Muscle of leg (tissue), 11 donors: ENCODE data around the gene CSMD2. TPM values are rescaled to one million over a fixed set of nuclear protein-coding genes. Genes with fewer than 3 reads are reported as not detected.

Source experiments
- DNase-seq: peaks from one replicate; pipeline ENCODE4 v3.0.0; 2013
- H3K27ac ChIP-seq: one replicate; pipeline ENCODE4 v1.5.1; 2013; ENCODE audit warnings: mild to moderate bottlenecking, low read length, control low read depth
- H3K27me3 ChIP-seq: one replicate; pipeline ENCODE4 v1.6.1; 2013; ENCODE audit warnings: low read length; ENCODE audit not compliant: control insufficient read depth, insufficient read depth
- H3K36me3 ChIP-seq: one replicate; pipeline ENCODE4 v1.6.1; 2013; ENCODE audit warnings: low read length; ENCODE audit not compliant: control insufficient read depth, insufficient read depth
- H3K4me1 ChIP-seq: one replicate; pipeline ENCODE4 v1.6.1; 2013; ENCODE audit warnings: low read length; ENCODE audit not compliant: control insufficient read depth, insufficient read depth
- H3K4me3 ChIP-seq: one replicate; pipeline ENCODE4 v1.5.1; 2013; ENCODE audit warnings: low read length, control low read depth
- H3K9me3 ChIP-seq: replicated peaks from 2 replicates; pipeline ENCODE4 v1.6.1; 2013; ENCODE audit warnings: low read depth, low read length; ENCODE audit not compliant: control insufficient read depth
- WGBS: methylation state at CpG from one replicate; pipeline ENCODE4 v1.1.5; 2013; ENCODE audit warnings: missing lambda C conversion rate; ENCODE audit not compliant: insufficient coverage; 5-methylcytosine and 5-hydroxymethylcytosine counted together
- polyA plus RNA-seq, 8 donors: library from polyadenylated mRNA; unstranded; fragments of 120-200 nt; gene quantifications; one replicate each; pipeline versions ENCODE4 v1.2.1 to v1.2.3, GENCODE V29; 2013; ENCODE audit warnings: inconsistent platforms in 1 of 8, low replicate concordance in 1 of 8; ENCODE audit not compliant: insufficient read length in 8 of 8, insufficient read depth in 1 of 8
- total RNA-seq: library from RNA; stranded (reverse); fragments of 120-200 nt; gene quantifications from one replicate; pipeline ENCODE4 v1.2.4, GENCODE V29; 2013

CSMD2 gene
- total and polyA plus RNA-seq, 9 donors, result 0.27 to 1.6 (median 0.52) TPM

- Histone ChIP-seq H3K36me3 (no peaks in the 10 kb centered on the region), H3K4me3 (no peak overlapping the region), H3K9me3 (no peaks in the 10 kb centered on the region), H3K27ac (no peak overlapping the region), H3K4me1 (no peaks in the 10 kb centered on the region), H3K27me3 (no peaks in the 10 kb centered on the region)
- no CpG with 5 or more reads among the region's 1 CpG for WGBS
- DNase-seq, result no peak
These were observed 374.5 kb downstream of the CSMD2 start for GRCh38 chr1:33790577-33790976.

- WGBS, result 64% methylated on average over 3 of the region's 3 CpGs
- H3K36me3 ChIP-seq, result no peaks in the 10 kb centered on the region
- no peaks in the 10 kb centered on the region for H3K27me3 ChIP-seq
- no peak overlapping the region for H3K27ac ChIP-seq
- no peak overlapping the region for H3K4me3 ChIP-seq
- no peaks in the 10 kb centered on the region for H3K9me3 ChIP-seq
- no peak for DNase-seq
- H3K4me1 ChIP-seq, result no peaks in the 10 kb centered on the region
These were observed 380.2 kb downstream of the CSMD2 start for GRCh38 chr1:33784876-33785275.

DNA sequence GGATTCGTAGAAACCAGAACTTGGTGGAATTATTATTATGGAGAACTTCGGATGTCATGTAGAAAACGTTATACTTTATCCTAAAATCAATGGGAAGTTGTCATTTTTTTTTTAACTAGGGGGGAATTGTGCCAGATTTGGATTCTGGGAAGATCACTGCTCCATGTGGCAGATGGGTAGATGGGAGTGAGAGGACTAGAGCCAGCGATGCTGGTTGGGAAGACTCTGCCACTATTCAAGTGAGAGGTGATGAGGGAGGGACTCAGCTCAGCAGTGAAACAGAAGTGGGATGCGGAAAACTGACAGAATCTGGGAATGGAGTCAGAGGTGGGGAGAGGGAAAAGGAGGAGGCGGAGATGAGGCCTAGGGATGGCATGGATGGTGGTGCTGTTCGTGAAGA, 382.3 kb downstream of the CSMD2 start:
- no peaks in the 10 kb centered on the region for H3K4me1 ChIP-seq
- no peak overlapping the region for H3K4me3 ChIP-seq
- no peaks in the 10 kb centered on the region for H3K9me3 ChIP-seq
- DNase-seq, result no peak
- WGBS, result 97% methylated on average over 5 of the region's 7 CpGs
- H3K27ac ChIP-seq, result no peak overlapping the region
- no peaks in the 10 kb centered on the region for H3K36me3 ChIP-seq
- no peaks in the 10 kb centered on the region for H3K27me3 ChIP-seq

- Histone ChIP-seq H3K4me1 (no peaks in the 10 kb centered on the region), H3K9me3 (no peaks in the 10 kb centered on the region), H3K36me3 (no peaks in the 10 kb centered on the region), H3K27me3 (no peaks in the 10 kb centered on the region), H3K4me3 (no peak overlapping the region), H3K27ac (no peak overlapping the region)
- no CpG with 5 or more reads among the region's 2 CpGs for WGBS
- no peak for DNase-seq
These were observed 383.4 kb downstream of the CSMD2 start for GRCh38 chr1:33781652-33782051.

- DNase-seq, result no peak
- WGBS, result 56% methylated on average over 2 of the region's 4 CpGs
- Histone ChIP-seq H3K27ac (no peak overlapping the region), H3K27me3 (peaks cover 2% of the 10 kb centered on the region), H3K9me3 (no peaks in the 10 kb centered on the region), H3K36me3 (no peaks in the 10 kb centered on the region), H3K4me3 (no peak overlapping the region), H3K4me1 (no peaks in the 10 kb centered on the region)
These were observed 387.7 kb downstream of the CSMD2 start for GRCh38 chr1:33777337-33777736.

DNA sequence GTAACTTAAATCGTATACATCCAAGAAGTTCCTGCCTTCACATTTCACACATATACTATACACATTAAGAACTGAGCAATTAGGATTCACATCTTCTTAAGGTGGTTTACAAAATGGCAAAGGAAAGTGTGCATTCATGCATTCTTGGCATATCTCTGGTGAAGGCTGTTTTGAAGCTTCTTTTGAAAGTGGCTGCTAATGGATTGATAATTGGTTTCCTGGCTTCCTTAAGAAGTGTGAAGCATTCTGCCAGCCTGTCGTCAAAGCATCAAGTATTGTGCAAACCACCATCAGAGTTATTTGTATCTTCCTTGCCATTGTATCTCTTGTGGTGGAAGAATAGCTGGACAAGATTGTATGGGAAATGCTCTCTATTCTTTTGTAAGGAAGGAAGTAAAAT, 396.2 kb downstream of the CSMD2 start:
- WGBS, result no CpG with 5 or more reads among the region's 2 CpGs
- no peaks in the 10 kb centered on the region for H3K4me1 ChIP-seq
- H3K9me3 ChIP-seq, result no peaks in the 10 kb centered on the region
- no peak overlapping the region for H3K27ac ChIP-seq
- DNase-seq, result no peak
- H3K27me3 ChIP-seq, result no peaks in the 10 kb centered on the region
- no peaks in the 10 kb centered on the region for H3K36me3 ChIP-seq
- H3K4me3 ChIP-seq, result no peak overlapping the region

DNA sequence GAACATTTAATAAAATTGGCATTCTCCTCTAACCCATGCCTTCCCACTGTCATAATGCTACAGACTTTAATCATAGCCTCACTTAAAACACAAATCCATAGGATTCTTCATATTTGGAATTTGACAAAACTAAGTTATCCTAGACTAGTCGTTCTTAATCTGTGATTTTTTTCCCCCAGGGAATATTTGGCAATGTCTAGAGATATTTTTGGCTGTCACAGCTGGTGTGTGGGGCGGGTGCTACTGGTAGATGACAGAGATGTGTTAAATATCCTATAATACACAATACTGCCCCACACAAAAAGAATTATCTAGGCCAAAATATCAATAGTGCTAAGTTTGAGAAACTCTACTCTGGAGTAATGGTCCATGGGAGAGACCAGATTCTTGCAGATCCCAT, 396.9 kb downstream of the CSMD2 start:
- no peaks in the 10 kb centered on the region for H3K36me3 ChIP-seq
- H3K4me3 ChIP-seq, result no peak overlapping the region
- no peak overlapping the region for H3K27ac ChIP-seq
- no CpG with 5 or more reads among the region's 2 CpGs for WGBS
- no peak for DNase-seq
- no peaks in the 10 kb centered on the region for H3K27me3 ChIP-seq
- H3K9me3 ChIP-seq, result no peaks in the 10 kb centered on the region
- no peaks in the 10 kb centered on the region for H3K4me1 ChIP-seq

DNA sequence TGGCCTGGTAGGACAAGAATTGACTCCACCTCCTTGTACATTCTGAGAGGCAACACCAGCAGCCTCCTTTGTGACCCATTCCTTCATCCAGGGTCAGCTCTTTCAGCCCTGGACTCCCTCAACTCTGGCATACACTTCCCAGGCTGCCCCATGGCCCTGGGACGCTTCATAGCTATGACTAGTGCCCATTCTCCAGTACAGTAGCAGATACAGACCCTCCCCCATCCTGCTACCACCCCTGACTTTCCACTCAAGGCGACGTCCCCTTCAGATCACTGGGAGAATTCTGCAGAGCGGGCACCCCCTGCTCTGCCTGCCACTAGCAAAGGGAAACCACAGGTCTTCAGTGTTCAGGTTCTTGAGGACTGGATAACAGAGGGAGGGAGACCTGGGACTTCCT, 400.9 kb downstream of the CSMD2 start:
- Histone ChIP-seq H3K27me3 (no peaks in the 10 kb centered on the region), H3K4me3 (no peak overlapping the region), H3K4me1 (peaks cover 3% of the 10 kb centered on the region), H3K36me3 (no peaks in the 10 kb centered on the region), H3K27ac (no peak overlapping the region), H3K9me3 (no peaks in the 10 kb centered on the region)
- no peak for DNase-seq
- WGBS, result 62% methylated on average over 1 of the region's 4 CpGs

DNA sequence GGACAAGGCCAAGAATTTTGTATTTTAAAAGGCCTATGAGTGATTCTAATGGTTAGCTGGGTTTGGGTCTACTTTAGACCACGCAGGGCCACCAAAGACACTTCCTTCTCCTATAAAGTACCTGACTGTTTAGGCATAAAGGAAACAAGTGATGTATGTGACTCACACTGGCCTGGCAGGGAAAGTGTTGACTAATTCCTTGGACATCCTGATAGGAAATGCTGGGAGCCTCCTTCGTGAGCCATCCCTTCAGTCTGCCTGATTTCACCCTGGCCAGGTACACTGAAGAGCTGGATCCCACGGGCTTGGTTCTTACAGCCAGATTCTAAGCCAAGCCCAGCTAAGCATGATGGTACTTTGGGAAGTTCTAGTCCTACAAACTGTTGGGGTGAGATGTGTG, 401.6 kb downstream of the CSMD2 start:
- 73% methylated on average over 2 of the region's 3 CpGs for WGBS
- peaks cover 3% of the 10 kb centered on the region for H3K4me1 ChIP-seq
- H3K4me3 ChIP-seq, result no peak overlapping the region
- no peaks in the 10 kb centered on the region for H3K9me3 ChIP-seq
- H3K27me3 ChIP-seq, result no peaks in the 10 kb centered on the region
- H3K36me3 ChIP-seq, result no peaks in the 10 kb centered on the region
- peak; percentile 53 for DNase-seq
- H3K27ac ChIP-seq, result no peak overlapping the region

- no peaks in the 10 kb centered on the region for H3K27me3 ChIP-seq
- no peak overlapping the region for H3K4me3 ChIP-seq
- no peaks in the 10 kb centered on the region for H3K9me3 ChIP-seq
- peak; percentile 20 for DNase-seq
- WGBS, result no CpG with 5 or more reads among the region's 2 CpGs
- H3K27ac ChIP-seq, result no peak overlapping the region
- H3K4me1 ChIP-seq, result peaks cover 3% of the 10 kb centered on the region
- no peaks in the 10 kb centered on the region for H3K36me3 ChIP-seq
These were observed 402.1 kb downstream of the CSMD2 start for GRCh38 chr1:33762962-33763361.

DNA sequence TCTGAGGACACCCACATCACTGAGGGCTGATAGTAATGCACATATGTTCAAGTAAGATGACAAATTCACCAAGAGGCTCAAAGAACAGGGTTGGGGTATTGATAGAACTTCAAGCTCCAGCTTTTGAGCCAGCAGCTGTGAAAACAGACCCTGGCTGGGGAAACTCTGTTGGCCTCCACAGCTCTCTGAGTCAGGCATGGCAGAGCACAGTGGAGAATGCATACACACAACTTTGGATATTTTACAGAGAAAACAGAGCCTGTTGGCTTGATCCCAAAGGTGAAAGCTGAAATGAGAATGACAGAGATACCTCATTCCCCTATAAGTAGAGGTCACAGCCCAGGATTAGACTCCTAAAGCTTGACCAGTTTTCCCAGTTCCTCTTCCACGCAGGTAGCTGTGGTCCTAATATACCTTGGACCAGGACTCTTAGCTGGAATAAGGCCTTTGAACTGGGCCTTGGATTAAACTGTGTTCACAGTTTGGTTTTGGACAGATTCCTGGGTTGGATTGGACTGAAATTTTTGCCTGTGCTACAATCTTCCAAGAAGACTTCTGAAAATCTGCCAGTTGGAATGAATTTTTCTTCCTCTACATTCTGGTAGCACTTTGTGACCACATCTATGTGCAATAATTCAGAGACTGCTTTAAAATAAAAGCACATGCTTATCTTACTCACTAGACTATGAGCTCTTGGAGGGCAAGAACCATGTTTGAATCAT, 402.8 kb downstream of the CSMD2 start:
- Histone ChIP-seq H3K27me3 (no peaks in the 10 kb centered on the region), H3K4me3 (no peak overlapping the region), H3K9me3 (no peaks in the 10 kb centered on the region), H3K4me1 (peaks cover 3% of the 10 kb centered on the region), H3K27ac (no peak overlapping the region), H3K36me3 (no peaks in the 10 kb centered on the region)
- peak; percentile 90 for DNase-seq
- no CpG with 5 or more reads among the region's 1 CpG for WGBS
